Neural crest cell (in vitro differentiated cells): ENCODE results near the gene ZNF605. TPM values are rescaled to one million over a fixed set of nuclear protein-coding genes. Genes with fewer than 3 reads are reported as not detected.

ENCODE experiments used
- DNase-seq: peaks from one replicate; pipeline ENCODE4 v3.0.0; 2021; ENCODE audit warnings: low read depth, mixed read lengths, low spot score
- H3K27ac Mint-ChIP-seq: one replicate; pipeline ENCODE4 v1.8.0; 2021; ENCODE audit warnings: mild to moderate bottlenecking, mixed read lengths; ENCODE audit not compliant: unreplicated experiment
- H3K27me3 Mint-ChIP-seq: 2 replicates; pipeline ENCODE4 v1.8.0; 2021; ENCODE audit warnings: low read depth, mild to moderate bottlenecking, mixed read lengths
- H3K36me3 Mint-ChIP-seq: 2 replicates; pipeline ENCODE4 v1.8.0; 2021; ENCODE audit warnings: low read depth, mild to moderate bottlenecking, mixed read lengths
- H3K4me1 Mint-ChIP-seq: 2 replicates; pipeline ENCODE4 v1.8.0; 2021; ENCODE audit warnings: mixed read lengths
- H3K4me3 Mint-ChIP-seq: one replicate; pipeline ENCODE4 v1.8.0; 2021; ENCODE audit warnings: mild to moderate bottlenecking, mixed read lengths
- H3K9me3 Mint-ChIP-seq: 2 replicates; pipeline ENCODE4 v1.8.0; 2021; ENCODE audit warnings: mixed read lengths
- total RNA-seq: library from RNA; stranded (reverse); gene quantifications from 2 replicates; pipeline ENCODE4 v1.2.1, GENCODE V29; 2021
- TF ChIP-seq, protein P1 (sequence below): fragments of 200-600 bp; sonication (generic); conservative IDR thresholded peaks from 2 replicates; pipeline ENCODE4 v1.5.0; 2021; ENCODE audit warnings: antibody characterized with exemption, mild to moderate bottlenecking

The ZNF605 gene
- total RNA-seq, 1 donor from 2014 or later = 19.6 TPM

GRCh38 chr12:132936163-132936562 lies 19.9 kb downstream of the ZNF605 start:
- H3K9me3 Mint-ChIP-seq = peaks cover 29% of the 10 kb centered on the region
- H3K36me3 Mint-ChIP-seq = peaks cover 71% of the 10 kb centered on the region
- H3K4me3 Mint-ChIP-seq = no peak overlapping the region
- TF ChIP-seq, protein P1, sequence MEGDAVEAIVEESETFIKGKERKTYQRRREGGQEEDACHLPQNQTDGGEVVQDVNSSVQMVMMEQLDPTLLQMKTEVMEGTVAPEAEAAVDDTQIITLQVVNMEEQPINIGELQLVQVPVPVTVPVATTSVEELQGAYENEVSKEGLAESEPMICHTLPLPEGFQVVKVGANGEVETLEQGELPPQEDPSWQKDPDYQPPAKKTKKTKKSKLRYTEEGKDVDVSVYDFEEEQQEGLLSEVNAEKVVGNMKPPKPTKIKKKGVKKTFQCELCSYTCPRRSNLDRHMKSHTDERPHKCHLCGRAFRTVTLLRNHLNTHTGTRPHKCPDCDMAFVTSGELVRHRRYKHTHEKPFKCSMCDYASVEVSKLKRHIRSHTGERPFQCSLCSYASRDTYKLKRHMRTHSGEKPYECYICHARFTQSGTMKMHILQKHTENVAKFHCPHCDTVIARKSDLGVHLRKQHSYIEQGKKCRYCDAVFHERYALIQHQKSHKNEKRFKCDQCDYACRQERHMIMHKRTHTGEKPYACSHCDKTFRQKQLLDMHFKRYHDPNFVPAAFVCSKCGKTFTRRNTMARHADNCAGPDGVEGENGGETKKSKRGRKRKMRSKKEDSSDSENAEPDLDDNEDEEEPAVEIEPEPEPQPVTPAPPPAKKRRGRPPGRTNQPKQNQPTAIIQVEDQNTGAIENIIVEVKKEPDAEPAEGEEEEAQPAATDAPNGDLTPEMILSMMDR = no peak
- H3K4me1 Mint-ChIP-seq = no peaks in the 10 kb centered on the region
- no peak overlapping the region for H3K27ac Mint-ChIP-seq
- no peaks in the 10 kb centered on the region for H3K27me3 Mint-ChIP-seq
- no peak for DNase-seq

DNA sequence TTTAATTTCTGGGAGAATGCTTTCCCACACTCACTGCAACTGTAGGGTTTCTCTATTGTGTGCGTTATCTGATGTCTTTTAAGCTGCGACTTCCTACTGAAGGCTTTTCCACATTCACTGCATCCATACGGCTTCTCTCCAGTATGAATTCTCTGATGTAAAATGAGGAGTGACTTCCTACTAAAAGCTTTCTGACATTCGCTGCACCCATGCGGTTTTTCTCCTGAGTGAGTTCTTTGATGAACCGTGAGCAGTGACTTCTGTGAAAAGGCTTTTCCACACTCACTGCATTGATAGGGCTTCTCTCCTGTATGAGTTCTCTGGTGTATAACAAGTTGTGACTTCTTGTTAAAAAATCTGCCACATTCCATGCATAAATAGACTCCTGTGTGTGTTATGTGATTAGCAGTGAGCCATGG lies 29.7 kb downstream of the ZNF605 start:
- Mint-ChIP-seq H3K9me3 (peaks cover 48% of the 10 kb centered on the region), H3K4me3 (no peak overlapping the region), H3K4me1 (no peaks in the 10 kb centered on the region), H3K27me3 (no peaks in the 10 kb centered on the region), H3K27ac (no peak overlapping the region), H3K36me3 (peaks cover 82% of the 10 kb centered on the region)
- TF ChIP-seq, protein P1 = no peak
- no peak for DNase-seq

- Mint-ChIP-seq H3K27ac (no peak overlapping the region), H3K9me3 (peaks cover 47% of the 10 kb centered on the region), H3K4me1 (no peaks in the 10 kb centered on the region), H3K4me3 (no peak overlapping the region), H3K27me3 (no peaks in the 10 kb centered on the region), H3K36me3 (peaks cover 82% of the 10 kb centered on the region)
- TF ChIP-seq, protein P1 = no peak
- no peak for DNase-seq
Measured at GRCh38 chr12:132925597-132926414, 30.3 kb downstream of the ZNF605 start.

GRCh38 chr12:132924356-132924755 lies 31.8 kb downstream of the ZNF605 start:
- H3K9me3 Mint-ChIP-seq = peaks cover 43% of the 10 kb centered on the region
- H3K27ac Mint-ChIP-seq = no peak overlapping the region
- no peaks in the 10 kb centered on the region for H3K4me1 Mint-ChIP-seq
- H3K27me3 Mint-ChIP-seq = no peaks in the 10 kb centered on the region
- no peak overlapping the region for H3K4me3 Mint-ChIP-seq
- TF ChIP-seq, protein P1 = no peak
- H3K36me3 Mint-ChIP-seq = peaks cover 70% of the 10 kb centered on the region
- no peak for DNase-seq

GRCh38 chr12:132923356-132923909 lies 32.7 kb downstream of the ZNF605 start:
- Mint-ChIP-seq H3K4me3 (no peak overlapping the region), H3K9me3 (peaks cover 41% of the 10 kb centered on the region), H3K4me1 (no peaks in the 10 kb centered on the region), H3K27ac (no peak overlapping the region), H3K27me3 (no peaks in the 10 kb centered on the region), H3K36me3 (peaks cover 66% of the 10 kb centered on the region)
- DNase-seq = no peak
- TF ChIP-seq, protein P1 = no peak
